Measurements from ENCODE around the gene PDGFC.

PDGFC gene

GRCh38 chr4:156971676-156972378 lies at the start of gene PDGFC:
Gene PDGFC (minus strand): TSS chr4:156971799. CDS start chr4:156970903, 896 bp downstream.
- DNase-seq (ENCODE audit: low read depth in 2 of 2) = no peak

GRCh38 chr4:157020882-157021281 lies 49.3 kb upstream of the PDGFC start:
- DNase-seq (ENCODE audit: low read depth in 2 of 2) = no peak

GRCh38 chr4:157018920-157019490 lies 47.4 kb upstream of the PDGFC start:
- no peak for DNase-seq (ENCODE audit: low read depth in 2 of 2)

GRCh38 chr4:157014621-157015591 lies 43.3 kb upstream of the PDGFC start:
- no peak for DNase-seq (ENCODE audit: low read depth in 2 of 2)

GRCh38 chr4:157013656-157014055 lies 42.1 kb upstream of the PDGFC start:
- no peak for DNase-seq (ENCODE audit: low read depth in 2 of 2)

- DNase-seq (ENCODE audit: low read depth in 2 of 2) = no peak
Measured at GRCh38 chr4:157012781-157013180, 41.2 kb upstream of the PDGFC start.

- no peak for DNase-seq (ENCODE audit: low read depth in 2 of 2)
Measured at GRCh38 chr4:157012296-157012695, 40.7 kb upstream of the PDGFC start.

GRCh38 chr4:157010630-157011029 lies 39.0 kb upstream of the PDGFC start:
- DNase-seq (ENCODE audit: low read depth in 2 of 2) = no peak

GRCh38 chr4:157005831-157006230 lies 34.2 kb upstream of the PDGFC start:
- no peak for DNase-seq (ENCODE audit: low read depth in 2 of 2)

GRCh38 chr4:157005193-157005592 lies 33.6 kb upstream of the PDGFC start:
- DNase-seq (ENCODE audit: low read depth in 2 of 2) = no peak

- DNase-seq (ENCODE audit: low read depth in 2 of 2) = no peak
Measured at GRCh38 chr4:157004279-157005161, 32.9 kb upstream of the PDGFC start.

GRCh38 chr4:156999175-156999517 lies 27.5 kb upstream of the PDGFC start:
- no peak for DNase-seq (ENCODE audit: low read depth in 2 of 2)

GRCh38 chr4:156998500-156999174 lies 27.0 kb upstream of the PDGFC start:
- no peak for DNase-seq (ENCODE audit: low read depth in 2 of 2)

- DNase-seq (ENCODE audit: low read depth in 2 of 2) = no peak
Measured at GRCh38 chr4:156992943-156993342, 21.3 kb upstream of the PDGFC start.

- DNase-seq (ENCODE audit: low read depth in 2 of 2) = no peak
Measured at GRCh38 chr4:156991161-156991560, 19.6 kb upstream of the PDGFC start.

GRCh38 chr4:156983366-156983765 lies 11.8 kb upstream of the PDGFC start:
- no peak for DNase-seq (ENCODE audit: low read depth in 2 of 2)

- no peak for DNase-seq (ENCODE audit: low read depth in 2 of 2)
Measured at GRCh38 chr4:156981262-156981769, 9.7 kb upstream of the PDGFC start.

- DNase-seq (ENCODE audit: low read depth in 2 of 2) = no peak
Measured at GRCh38 chr4:156977435-156978160, 6.0 kb upstream of the PDGFC start.

- no peak for DNase-seq (ENCODE audit: low read depth in 2 of 2)
Measured at GRCh38 chr4:156976147-156976546, 4.5 kb upstream of the PDGFC start.

- DNase-seq (ENCODE audit: low read depth in 2 of 2) = no peak
Measured at GRCh38 chr4:156975686-156976085, 4.1 kb upstream of the PDGFC start.

All from stimulated activated CD8-positive, alpha-beta memory T cell treated with anti-CD3 and anti-CD28 coated beads, Interleukin-15, amount 100 ng/mL, for 4 hours (primary cell).